A673 (cell line): Measurements from ENCODE around the gene YAF2. TPM values are rescaled to one million over a fixed set of nuclear protein-coding genes. Genes with fewer than 3 reads are reported as not detected.

ENCODE experiments used
- BruUV-seq: library from RNA; stranded (reverse); fragments of 400-500 nt; replicated peaks from 2 replicates; lab custom pipeline; 2021; lab: Mats Ljungman, UMichigan
- CTCF ChIA-PET: fragments of 300-600 bp; sonication (Branson Sonifier 250); formaldehyde crosslinking; loops from one replicate; lab custom pipeline; 2022; ENCODE audit warnings: antibody characterized with exemption; lab: Charles Lee
- POLR2A ChIA-PET: fragments of 300-600 bp; sonication (Branson Sonifier 250); formaldehyde crosslinking; loops from one replicate; lab custom pipeline; 2022; ENCODE audit warnings: antibody characterized with exemption; ENCODE audit not compliant: low non-redundant PET; lab: Charles Lee
- DNase-seq: peaks from one replicate; pipeline ENCODE4 v3.0.0-alpha.2; 2015; ENCODE audit warnings: low spot score
- H3K27ac ChIP-seq: fragments of 200-600 bp; sonication (generic); 2 replicates; pipeline ENCODE4 v1.5.1; 2016; ENCODE audit warnings: mixed run types, low read depth, mild to moderate bottlenecking, mixed read lengths, antibody characterized with exemption, low read length; ENCODE audit not compliant: poor library complexity, severe bottlenecking
- H3K27me3 ChIP-seq: fragments of 200-600 bp; sonication (generic); replicated peaks from 2 replicates; pipeline ENCODE4 v1.6.1; 2017; ENCODE audit warnings: mixed run types, low read depth, mild to moderate bottlenecking, mixed read lengths, antibody characterized with exemption, low read length; ENCODE audit not compliant: insufficient read depth, poor library complexity
- H3K36me3 ChIP-seq: fragments of 200-600 bp; sonication (generic); 2 replicates; pipeline ENCODE4 v1.6.1; 2016; ENCODE audit warnings: mixed run types, mild to moderate bottlenecking, mixed read lengths, antibody characterized with exemption, low read length; ENCODE audit not compliant: insufficient read depth, poor library complexity, severe bottlenecking
- H3K4me1 ChIP-seq: fragments of 200-600 bp; sonication (generic); 2 replicates; pipeline ENCODE4 v1.6.1; 2017; ENCODE audit warnings: mixed run types, mild to moderate bottlenecking, mixed read lengths, antibody characterized with exemption, low read length; ENCODE audit not compliant: insufficient read depth, poor library complexity, severe bottlenecking
- H3K4me3 ChIP-seq: fragments of 200-600 bp; sonication (generic); 2 replicates; pipeline ENCODE4 v1.5.1; 2016; ENCODE audit warnings: low read depth, mixed run types, mild to moderate bottlenecking, mixed read lengths, low read length; ENCODE audit not compliant: poor library complexity, severe bottlenecking
- H3K9me3 ChIP-seq: fragments of 200-600 bp; sonication (generic); 2 replicates; pipeline ENCODE4 v1.6.1; 2016; ENCODE audit warnings: mixed run types, low read depth, mild to moderate bottlenecking, mixed read lengths, antibody characterized with exemption, low read length; ENCODE audit not compliant: poor library complexity, severe bottlenecking
- EZH2 ChIP-seq: fragments of 200-600 bp; sonication (generic); IDR thresholded peaks from 2 replicates; pipeline ENCODE4 v1.6.1; 2017; ENCODE audit warnings: borderline replicate concordance, low read depth, mild to moderate bottlenecking, mixed read lengths, antibody characterized with exemption, low read length; ENCODE audit not compliant: poor library complexity, severe bottlenecking
- intact Hi-C: fragments of 100-400 bp; cut with micrococcal nuclease; formaldehyde crosslinking; loops from one replicate; pipeline ENCODE4 v1.10.0; 2022; ENCODE audit not compliant: unreplicated experiment
- total RNA-seq: library from RNA; stranded (reverse); gene quantifications from 2 replicates; pipeline ENCODE4 v1.2.3, GENCODE V29; 2021
- TF ChIP-seq, protein P1 (sequence below): fragments of 300-800, 200-600 bp; sonication (generic); conservative IDR thresholded peaks from 2 replicates; pipeline ENCODE4 v1.5.1; 2017; ENCODE audit warnings: low read depth, mild to moderate bottlenecking, antibody characterized with exemption, low read length, moderate library complexity, mixed read lengths

YAF2 gene
- total RNA-seq, 1 experiment from 2014 or later: 32.9 TPM

DNA sequence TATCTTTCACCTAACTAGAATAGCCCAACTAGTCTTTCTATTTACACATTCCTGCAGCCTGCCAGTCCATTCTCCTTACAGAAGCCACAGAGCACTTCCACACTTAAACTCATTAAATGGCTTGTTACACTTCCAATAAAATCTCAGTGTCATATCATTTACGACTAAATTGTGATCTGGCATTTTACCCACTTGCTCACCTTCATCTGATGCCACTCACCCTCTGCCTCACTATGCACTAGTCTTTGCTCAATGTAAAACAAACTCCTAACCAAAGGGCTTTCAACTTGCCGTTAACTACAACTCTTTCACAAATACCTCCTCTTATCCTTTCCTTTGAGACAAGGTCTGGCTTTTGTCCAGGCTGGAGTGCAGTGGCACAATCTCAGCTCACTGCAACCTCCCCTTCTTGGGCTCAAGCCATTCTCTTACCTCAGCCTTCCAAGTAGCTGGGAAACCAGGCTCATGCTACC is 24.1 kb downstream of the YAF2 start:
- Histone ChIP-seq H3K27me3 (no peaks in the 10 kb centered on the region), H3K36me3 (no peaks in the 10 kb centered on the region), H3K9me3 (no peaks in the 10 kb centered on the region), H3K27ac (no peak overlapping the region), H3K4me1 (peaks cover 5% of the 10 kb centered on the region), H3K4me3 (no peak overlapping the region)
- intact Hi-C loops: no loop called here
- CTCF ChIA-PET: no interaction called here
- TF ChIP-seq, protein P1, sequence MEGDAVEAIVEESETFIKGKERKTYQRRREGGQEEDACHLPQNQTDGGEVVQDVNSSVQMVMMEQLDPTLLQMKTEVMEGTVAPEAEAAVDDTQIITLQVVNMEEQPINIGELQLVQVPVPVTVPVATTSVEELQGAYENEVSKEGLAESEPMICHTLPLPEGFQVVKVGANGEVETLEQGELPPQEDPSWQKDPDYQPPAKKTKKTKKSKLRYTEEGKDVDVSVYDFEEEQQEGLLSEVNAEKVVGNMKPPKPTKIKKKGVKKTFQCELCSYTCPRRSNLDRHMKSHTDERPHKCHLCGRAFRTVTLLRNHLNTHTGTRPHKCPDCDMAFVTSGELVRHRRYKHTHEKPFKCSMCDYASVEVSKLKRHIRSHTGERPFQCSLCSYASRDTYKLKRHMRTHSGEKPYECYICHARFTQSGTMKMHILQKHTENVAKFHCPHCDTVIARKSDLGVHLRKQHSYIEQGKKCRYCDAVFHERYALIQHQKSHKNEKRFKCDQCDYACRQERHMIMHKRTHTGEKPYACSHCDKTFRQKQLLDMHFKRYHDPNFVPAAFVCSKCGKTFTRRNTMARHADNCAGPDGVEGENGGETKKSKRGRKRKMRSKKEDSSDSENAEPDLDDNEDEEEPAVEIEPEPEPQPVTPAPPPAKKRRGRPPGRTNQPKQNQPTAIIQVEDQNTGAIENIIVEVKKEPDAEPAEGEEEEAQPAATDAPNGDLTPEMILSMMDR: no peak
- no peak for TF ChIP-seq EZH2
- no TSS peak for BruUV-seq
- POLR2A ChIA-PET: no interaction called here
- DNase-seq: peak; percentile 45

DNA sequence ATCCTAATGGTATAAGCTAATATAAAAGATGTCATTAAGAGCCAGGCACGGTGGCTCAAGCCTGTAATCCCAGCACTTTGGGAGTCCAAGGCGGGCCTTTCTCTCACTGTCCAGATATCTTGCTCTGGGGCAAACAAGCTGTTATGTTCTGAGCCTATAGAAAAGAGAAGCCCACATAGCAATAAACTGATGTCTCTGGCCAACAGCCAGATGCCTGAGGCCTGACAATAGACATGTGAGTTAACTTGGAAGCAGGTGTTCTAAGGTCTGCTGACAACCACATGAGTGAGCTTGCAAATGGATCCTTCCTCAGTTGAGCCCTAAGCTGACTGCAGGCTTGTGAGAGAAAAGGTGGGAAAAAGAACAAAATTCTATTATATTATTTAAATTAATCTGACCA is 25.0 kb downstream of the YAF2 start:
- Histone ChIP-seq H3K36me3 (no peaks in the 10 kb centered on the region), H3K4me1 (peaks cover 5% of the 10 kb centered on the region), H3K27ac (no peak overlapping the region), H3K9me3 (no peaks in the 10 kb centered on the region), H3K4me3 (no peak overlapping the region), H3K27me3 (no peaks in the 10 kb centered on the region)
- no peak for DNase-seq
- POLR2A ChIA-PET: no interaction called here
- intact Hi-C loops: no loop called here
- CTCF ChIA-PET: no interaction called here
- no TSS peak for BruUV-seq
- TF ChIP-seq, protein P1: no peak
- TF ChIP-seq EZH2: no peak

- no peak overlapping the region for H3K4me3 ChIP-seq
- POLR2A ChIA-PET: no interaction called here
- no peak overlapping the region for H3K27ac ChIP-seq
- DNase-seq: no peak
- BruUV-seq: no TSS peak
- H3K4me1 ChIP-seq: no peaks in the 10 kb centered on the region
- CTCF ChIA-PET: no interaction called here
- H3K27me3 ChIP-seq: no peaks in the 10 kb centered on the region
- no peak for TF ChIP-seq EZH2
- TF ChIP-seq, protein P1: no peak
- H3K36me3 ChIP-seq: no peaks in the 10 kb centered on the region
- intact Hi-C loops: no loop called here
- H3K9me3 ChIP-seq: no peaks in the 10 kb centered on the region
Measured at GRCh38 chr12:42208574-42208973, 29.5 kb downstream of the YAF2 start.
